SK-N-SH (cell line): Measurements from ENCODE around the gene MYO1D. TPM values are rescaled to one million over a fixed set of nuclear protein-coding genes. Genes with fewer than 3 reads are reported as not detected.
A peak's percentile ranks its signal among the peaks of the same experiment; 100 is the strongest.

Experiments
- CTCF ChIA-PET: fragments of 300-600, 350-600 bp; formaldehyde crosslinking; extraction: SDS; loops from one replicate; lab custom pipeline; 2021; lab: Yijun Ruan, JAX
- POLR2A ChIA-PET: fragments of 350-600 bp; sonication (Branson Sonifier 250); formaldehyde crosslinking; extraction: SDS; loops from one replicate; lab custom pipeline; 2020; ENCODE audit warnings: antibody characterized with exemption, inconsistent platforms; lab: Yijun Ruan, JAX
- DNase-seq: peaks from one replicate; pipeline ENCODE4 v3.0.0; 2012
- H2AFZ ChIP-seq: fragments of 200-600 bp; sonication (generic); 2 replicates; pipeline ENCODE4 v1.8.1; 2016; ENCODE audit warnings: antibody characterized with exemption, mild to moderate bottlenecking, low read depth
- H3F3A ChIP-seq: fragments of 200-600 bp; sonication (generic); replicated peaks from 2 replicates; pipeline ENCODE3; 2016; ENCODE audit warnings: antibody characterized with exemption, mild to moderate bottlenecking; ENCODE audit not compliant: insufficient read depth
- H3K27ac ChIP-seq, 2 experiments: fragments of 200-500 bp in 1 of 2; fragments of 200-600 bp in 1 of 2; sonication (Bioruptor generic) in 1 of 2; sonication (generic), shearing (Covaris generic) in 1 of 2; 2 replicates each; pipeline versions ENCODE4 v1.5.1 to v1.6.1; 2014 to 2016; ENCODE audit warnings: low read depth in 2 of 2, inconsistent platforms in 1 of 2, low read length in 1 of 2, mild to moderate bottlenecking in 1 of 2, mixed read lengths in 1 of 2
- H3K27me3 ChIP-seq: fragments of 200-600 bp; sonication (generic), shearing (Covaris generic); 2 replicates; pipeline ENCODE4 v1.6.1; 2016; ENCODE audit warnings: mixed run types; ENCODE audit not compliant: insufficient read depth
- H3K36me3 ChIP-seq, 2 experiments: fragments of 200-500 bp in 1 of 2; fragments of 200-600 bp in 1 of 2; sonication (Bioruptor generic) in 1 of 2; sonication (generic) in 1 of 2; replicated peaks in 1 of 2; 2 replicates each; pipeline versions ENCODE3 to v1.5.1; 2014 to 2016; ENCODE audit warnings: low read length in 1 of 2, mild to moderate bottlenecking in 1 of 2; ENCODE audit not compliant: insufficient read depth in 2 of 2, control insufficient read depth in 1 of 2
- H3K4me1 ChIP-seq, 2 experiments: fragments of 200-500 bp in 1 of 2; fragments of 200-600 bp in 1 of 2; sonication (Bioruptor generic) in 1 of 2; sonication (generic), shearing (Covaris generic) in 1 of 2; 2 replicates each; pipeline versions ENCODE4 v1.5.1 to v1.6.1; 2014 to 2016; ENCODE audit warnings: low read depth in 1 of 2, low read length in 1 of 2, mixed run types in 1 of 2; ENCODE audit not compliant: insufficient read depth in 2 of 2, control insufficient read depth in 1 of 2
- H3K4me2 ChIP-seq: fragments of 200-600 bp; sonication (generic), shearing (Covaris generic); 2 replicates; pipeline ENCODE4 v1.6.1; 2017; ENCODE audit warnings: mixed run types
- H3K4me3 ChIP-seq, 2 experiments: fragments of 200-500 bp in 1 of 2; fragments of 200-600 bp in 1 of 2; sonication (Bioruptor generic) in 1 of 2; sonication (generic), shearing (Covaris generic) in 1 of 2; 2 replicates each; pipeline versions ENCODE4 v1.5.1 to v1.8.1; 2014 to 2016; ENCODE audit warnings: low read depth in 2 of 2, inconsistent platforms in 1 of 2, low read length in 1 of 2, mild to moderate bottlenecking in 1 of 2, mixed read lengths in 1 of 2, moderate library complexity in 1 of 2
- H3K79me2 ChIP-seq: fragments of 200-600 bp; sonication (generic); 2 replicates; pipeline ENCODE4 v1.8.1; 2017; ENCODE audit warnings: mild to moderate bottlenecking; ENCODE audit not compliant: insufficient read depth
- H3K9ac ChIP-seq: fragments of 200-600 bp; sonication (generic); 2 replicates; pipeline ENCODE4 v1.6.1; 2017; ENCODE audit warnings: mixed run types
- H3K9me2 ChIP-seq: fragments of 200-600 bp; sonication (generic); 2 replicates; pipeline ENCODE4 v1.6.1; 2017; ENCODE audit warnings: mixed run types
- H3K9me3 ChIP-seq: fragments of 200-600 bp; sonication (generic); 2 replicates; pipeline ENCODE4 v1.6.1; 2017; ENCODE audit warnings: mixed run types, mild to moderate bottlenecking, moderate library complexity
- H4K20me1 ChIP-seq: fragments of 200-600 bp; sonication (generic); 2 replicates; pipeline ENCODE4 v1.6.1; 2017; ENCODE audit warnings: mild to moderate bottlenecking, mixed run types; ENCODE audit not compliant: insufficient read depth
- CTCF ChIP-seq: fragments of 200-600 bp; sonication (generic); IDR thresholded peaks from 2 replicates; pipeline ENCODE4 v1.6.1; 2017; ENCODE audit warnings: antibody characterized with exemption, mild to moderate bottlenecking, moderate library complexity
- ELF1 ChIP-seq: IDR thresholded peaks from 2 replicates; pipeline ENCODE4 v1.4.0; 2012
- EP300 ChIP-seq, 2 experiments: IDR thresholded peaks; 2 replicates each; pipeline versions ENCODE4 v1.4.0 to v1.6.1; 2012; ENCODE audit warnings: borderline replicate concordance in 1 of 2, low read depth in 1 of 2, low read length in 1 of 2
- FOSL2 ChIP-seq: IDR thresholded peaks from 2 replicates; pipeline ENCODE4 v1.4.0; 2012; ENCODE audit warnings: low read depth, mild to moderate bottlenecking, moderate library complexity, borderline replicate concordance
- IRF3 ChIP-seq: fragments of 150-350 bp; IDR thresholded peaks from 2 replicates; pipeline ENCODE4 v1.6.1; 2016; ENCODE audit warnings: mild to moderate bottlenecking, low read depth, low read length
- JUND ChIP-seq: IDR thresholded peaks from 2 replicates; pipeline ENCODE4 v1.4.0; 2012
- NFIC ChIP-seq: IDR thresholded peaks from 2 replicates; pipeline ENCODE4 v1.4.0; 2012; ENCODE audit warnings: borderline replicate concordance
- PBX3 ChIP-seq: IDR thresholded peaks from 2 replicates; pipeline ENCODE4; 2012
- RAD21 ChIP-seq: IDR thresholded peaks from 2 replicates; pipeline ENCODE4 v1.6.1; 2012; ENCODE audit warnings: mild to moderate bottlenecking, low read length
- RCOR1 ChIP-seq: fragments of 150-350 bp; IDR thresholded peaks from 2 replicates; pipeline ENCODE4 v1.6.1; 2017; ENCODE audit warnings: antibody characterized with exemption, low read length
- SIN3A ChIP-seq: IDR thresholded peaks from 2 replicates; pipeline ENCODE4 v1.6.1; 2012; ENCODE audit warnings: low read depth, mild to moderate bottlenecking, low read length, moderate library complexity, borderline replicate concordance
- SMC3 ChIP-seq: IDR thresholded peaks from 2 replicates; pipeline ENCODE4 v1.6.1; 2012; ENCODE audit warnings: low read depth, low read length, improper control_type of control experiment
- TAF1 ChIP-seq: IDR thresholded peaks from 2 replicates; pipeline ENCODE4 v1.6.1; 2012; ENCODE audit warnings: low read depth, mild to moderate bottlenecking, low read length, moderate library complexity, borderline replicate concordance
- TCF12 ChIP-seq: IDR thresholded peaks from 2 replicates; pipeline ENCODE4 v1.4.0; 2012
- USF2 ChIP-seq: fragments of 150-350 bp; IDR thresholded peaks from 2 replicates; pipeline ENCODE4 v1.6.1; 2017; ENCODE audit warnings: antibody characterized with exemption, low read length, low read depth, borderline replicate concordance
- ZBTB33 ChIP-seq: IDR thresholded peaks from 2 replicates; pipeline ENCODE4 v1.4.0; 2012; ENCODE audit warnings: low read depth, borderline replicate concordance
- WGBS: methylation state at CpG from one replicate; pipeline ENCODE4 v1.1.6; 2017; ENCODE audit warnings: low lambda C conversion rate; 5-methylcytosine and 5-hydroxymethylcytosine counted together
- polyA plus RNA-seq, 3 experiments: library from polyadenylated mRNA; depleted of rRNA; stranded (reverse); fragments of >200 nt; gene quantifications; 2 replicates each; pipeline ENCODE4 v1.2.3, GENCODE V29; 2012

The MYO1D gene
- polyA plus RNA-seq, 1 of the 3 experiments (the other 2 are of a cell fraction), result 20.4 TPM

GRCh38 chr17:32659419-32659842, 217.5 kb downstream of the MYO1D start:
- POLR2A ChIA-PET, result no interaction called here
- 29% methylated on average over 5 of the region's 5 CpGs for WGBS
- Histone ChIP-seq H3F3A (peaks cover 6% of the 10 kb centered on the region), H3K9me3 (no peaks in the 10 kb centered on the region), H4K20me1 (no peaks in the 10 kb centered on the region), H3K4me1 (peaks cover 0 to 4% of the 10 kb centered on the region in 2 experiments; a peak in 1 of 4 replicates), H3K4me3 (no peak overlapping the region; a peak in 1 of 4 replicates), H2AFZ (no peak overlapping the region), H3K27ac (no peak overlapping the region), H3K9ac (no peak overlapping the region), H3K27me3 (no peaks in the 10 kb centered on the region), H3K4me2 (no peak overlapping the region), H3K9me2 (no peaks in the 10 kb centered on the region), H3K79me2 (no peaks in the 10 kb centered on the region), H3K36me3 (peaks cover 9 to 15% of the 10 kb centered on the region in 2 experiments)
- CTCF ChIA-PET, result interaction anchor here (0.6 to 2.7 kb wide), 59 partner anchors 8 to 897 kb away, joined by 3 to 35 read pairs (median 4); partner anchors contain the start of gene CDK5R1
- TF ChIP-seq CTCF (peak; percentile 90), SMC3 (peak; percentile 76), RAD21 (peak; percentile 73), USF2 (no peak), RCOR1 (0 out of 2 replicates have a peak, but pooled peaks have one; percentile 40), PBX3 (peak; percentile 59), TAF1 (no peak)
- DNase-seq, result peak; percentile 70

- Histone ChIP-seq H3K9me3 (no peaks in the 10 kb centered on the region), H3K4me3 (no peak overlapping the region; a peak in 1 of 4 replicates), H3K27me3 (no peaks in the 10 kb centered on the region), H3K27ac (no peak overlapping the region), H3K79me2 (no peaks in the 10 kb centered on the region), H3K9ac (no peak overlapping the region), H3K9me2 (no peaks in the 10 kb centered on the region), H3F3A (peaks cover 6% of the 10 kb centered on the region), H2AFZ (no peak overlapping the region), H4K20me1 (no peaks in the 10 kb centered on the region), H3K4me2 (no peak overlapping the region), H3K4me1 (peaks cover 0 to 4% of the 10 kb centered on the region in 2 experiments; a peak in 1 of 4 replicates), H3K36me3 (peaks cover 16 to 18% of the 10 kb centered on the region in 2 experiments)
- TF ChIP-seq NFIC (no peak), IRF3 (no peak), USF2 (no peak), FOSL2 (no peak), EP300 (IDR thresholded peaks at IDR 0.05; ENCODE audit: borderline replicate concordance in 1 of 2, low read depth in 1 of 2, low read length in 1 of 2) (no peak), ELF1 (no peak), TCF12 (no peak), JUND (no peak), SIN3A (no peak), TAF1 (no peak), ZBTB33 (no peak)
- no peak for DNase-seq
- ChIA-PET POLR2A (interaction anchor here (1.1 kb wide), 1 partner anchor 172 kb away, joined by 3 read pairs; the partner anchor contains the start of gene CDK5R1), CTCF (interaction anchor here (0.6 to 2.7 kb wide), 61 partner anchors 9 to 897 kb away, joined by 3 to 35 read pairs (median 4); partner anchors contain the start of gene CDK5R1)
- 68% methylated on average over 23 of the region's 23 CpGs for WGBS
Measured at GRCh38 chr17:32658470-32659418, 218.2 kb downstream of the MYO1D start.
